Activated CD4-positive, alpha-beta memory T cell treated with anti-CD3 and anti-CD28 coated beads, Interleukin-2, amount 10 ng/mL, durations not matched to agents 7 days and 5 days (primary cell): ENCODE measurements around the gene TAS1R2. TPM values are rescaled to one million over a fixed set of nuclear protein-coding genes. Genes with fewer than 3 reads are reported as not detected.

Experiments
- CTCF ChIA-PET: fragments of 350-600 bp; sonication (Branson Sonifier 250); formaldehyde crosslinking; loops from one replicate; lab custom pipeline; 2021; ENCODE audit warnings: antibody characterized with exemption, inconsistent platforms; lab: Charles Lee
- POLR2A ChIA-PET: fragments of 350-600 bp; sonication (Branson Sonifier 250); formaldehyde crosslinking; loops from one replicate; lab custom pipeline; 2021; ENCODE audit warnings: antibody characterized with exemption; lab: Charles Lee
- DNase-seq: peaks from one replicate; pipeline ENCODE4 v3.0.0-alpha.2; 2020
- H3K27ac Mint-ChIP-seq: one replicate; pipeline ENCODE4 v1.8.0; 2021; ENCODE audit warnings: mild to moderate bottlenecking, mixed read lengths
- H3K27me3 Mint-ChIP-seq: one replicate; pipeline ENCODE4 v1.8.0; 2021; ENCODE audit warnings: mixed read lengths
- H3K36me3 Mint-ChIP-seq: one replicate; pipeline ENCODE4 v1.8.0; 2021; ENCODE audit warnings: low read depth, mixed read lengths
- H3K4me1 Mint-ChIP-seq: one replicate; pipeline ENCODE4 v1.8.0; 2021; ENCODE audit warnings: mixed read lengths
- H3K4me3 Mint-ChIP-seq: one replicate; pipeline ENCODE4 v1.8.0; 2021; ENCODE audit warnings: mild to moderate bottlenecking, mixed read lengths
- H3K9me3 Mint-ChIP-seq: one replicate; pipeline ENCODE4 v1.8.0; 2021; ENCODE audit warnings: mixed read lengths
- total RNA-seq, 2 experiments: library from RNA; stranded (reverse); gene quantifications; one replicate each; pipeline ENCODE4 v1.2.3, GENCODE V29; 2021

The TAS1R2 gene
- total RNA-seq, 2 experiments from 2014 or later: not detected

DNA sequence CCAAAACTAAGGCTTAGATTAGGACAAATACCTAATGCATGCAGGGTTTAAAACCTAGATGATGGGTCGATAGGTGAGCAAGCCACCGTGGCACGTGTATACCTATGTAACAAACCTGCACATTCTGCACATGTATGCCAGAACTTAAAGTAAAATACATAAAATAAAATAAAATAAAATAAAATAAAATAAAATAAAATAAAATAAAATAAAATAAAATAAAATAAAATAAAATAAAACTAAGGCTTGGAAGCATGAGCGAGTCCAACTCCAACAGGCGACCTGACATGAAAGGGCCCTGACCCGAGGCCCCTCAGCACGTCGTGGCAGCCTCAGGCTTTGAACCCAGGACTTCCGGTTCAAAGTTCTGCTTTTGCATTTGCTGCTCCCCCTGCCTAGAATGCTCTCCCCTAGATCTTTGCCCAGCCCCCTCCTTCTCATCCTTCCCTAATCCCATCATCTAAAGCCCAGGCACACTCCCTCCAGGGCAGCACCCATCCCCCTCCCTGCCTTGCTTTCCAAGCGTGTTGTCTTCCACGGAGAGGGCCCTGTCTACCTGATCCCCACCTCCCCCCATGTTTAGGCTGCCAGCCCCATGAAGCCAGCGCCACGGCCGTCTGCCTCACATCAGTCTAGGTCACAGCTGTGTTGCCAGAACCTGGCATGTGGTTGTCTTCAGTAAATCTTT is 64.3 kb downstream of the TAS1R2 start:
- CTCF ChIA-PET: no interaction called here

GRCh38 chr1:18794561-18794960 is 64.9 kb downstream of the TAS1R2 start:
- no peak for DNase-seq
- H3K4me3 Mint-ChIP-seq: no peak overlapping the region
- POLR2A ChIA-PET: no interaction called here
- no peaks in the 10 kb centered on the region for H3K9me3 Mint-ChIP-seq
- CTCF ChIA-PET: no interaction called here
- no peaks in the 10 kb centered on the region for H3K36me3 Mint-ChIP-seq
- H3K27me3 Mint-ChIP-seq: peaks cover 10% of the 10 kb centered on the region
- no peaks in the 10 kb centered on the region for H3K4me1 Mint-ChIP-seq
- H3K27ac Mint-ChIP-seq: no peak overlapping the region

More for the DNA sequence above, 64.3 kb downstream of the TAS1R2 start:
- Mint-ChIP-seq H3K36me3 (no peaks in the 10 kb centered on the region), H3K4me3 (no peak overlapping the region), H3K27me3 (peaks cover 7% of the 10 kb centered on the region), H3K27ac (no peak overlapping the region), H3K9me3 (no peaks in the 10 kb centered on the region), H3K4me1 (no peaks in the 10 kb centered on the region)
- POLR2A ChIA-PET: no interaction called here
- DNase-seq: no peak

DNA sequence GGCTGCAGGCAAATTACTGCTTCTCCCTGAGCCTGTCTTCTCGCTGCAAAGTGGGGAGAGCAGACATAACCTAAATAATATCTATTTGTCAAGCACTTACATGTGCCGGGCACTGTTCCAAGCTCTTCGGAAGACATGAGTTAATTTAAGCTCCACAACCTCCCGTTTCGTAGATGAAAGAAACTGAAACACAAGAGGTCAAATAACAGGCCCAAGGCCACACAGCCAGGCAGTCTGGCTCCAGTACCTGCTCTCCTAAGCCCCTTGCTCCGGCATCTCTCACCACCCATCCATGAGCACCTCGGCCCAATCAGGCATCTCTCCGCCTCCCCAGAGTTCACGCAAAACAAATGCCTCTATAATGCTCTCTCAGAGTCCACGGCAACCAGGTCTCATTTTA is 65.4 kb downstream of the TAS1R2 start:
- H3K27me3 Mint-ChIP-seq: peaks cover 12% of the 10 kb centered on the region
- no peaks in the 10 kb centered on the region for H3K9me3 Mint-ChIP-seq
- H3K27ac Mint-ChIP-seq: no peak overlapping the region
- no peak for DNase-seq
- ChIA-PET POLR2A (no interaction called here), CTCF (no interaction called here)
- no peak overlapping the region for H3K4me3 Mint-ChIP-seq
- no peaks in the 10 kb centered on the region for H3K4me1 Mint-ChIP-seq
- no peaks in the 10 kb centered on the region for H3K36me3 Mint-ChIP-seq

GRCh38 chr1:18793164-18793563 is 66.3 kb downstream of the TAS1R2 start:
- no peak for DNase-seq
- H3K27ac Mint-ChIP-seq: no peak overlapping the region
- H3K9me3 Mint-ChIP-seq: no peaks in the 10 kb centered on the region
- H3K27me3 Mint-ChIP-seq: peaks cover 14% of the 10 kb centered on the region
- no peak overlapping the region for H3K4me3 Mint-ChIP-seq
- no peaks in the 10 kb centered on the region for H3K36me3 Mint-ChIP-seq
- ChIA-PET CTCF (no interaction called here), POLR2A (no interaction called here)
- no peaks in the 10 kb centered on the region for H3K4me1 Mint-ChIP-seq

GRCh38 chr1:18792747-18793146 is 66.7 kb downstream of the TAS1R2 start:
- DNase-seq: no peak
- CTCF ChIA-PET: no interaction called here
- no peak overlapping the region for H3K27ac Mint-ChIP-seq
- H3K4me3 Mint-ChIP-seq: no peak overlapping the region
- peaks cover 14% of the 10 kb centered on the region for H3K27me3 Mint-ChIP-seq
- no peaks in the 10 kb centered on the region for H3K4me1 Mint-ChIP-seq
- H3K9me3 Mint-ChIP-seq: no peaks in the 10 kb centered on the region
- H3K36me3 Mint-ChIP-seq: no peaks in the 10 kb centered on the region
- POLR2A ChIA-PET: no interaction called here

Other genes starting within 250 kb of the TAS1R2 start
- gene PAX7, start 228.8 kb downstream of the TAS1R2 start, total RNA-seq: not detected
- gene ALDH4A1, start 42.9 kb upstream of the TAS1R2 start, total RNA-seq: 1 to 10 TPM; 3.3 to 3.7 TPM
- 10 to 100 TPM; 19.9 to 22.7 TPM for gene IFFO2, start 97.0 kb upstream of the TAS1R2 start, total RNA-seq